ENCODE measurements around the gene SIGLEC7.
"Not testable (repeated sequence)": the region's sequence is repeated elsewhere in the genome, so short reads cannot be mapped to it uniquely, and the experiment has no call there.

SIGLEC7 gene

GRCh38 chr19:51164215-51164614, 22.1 kb downstream of the SIGLEC7 start:
- Mint-ChIP-seq H3K27ac (no peak overlapping the region), H3K9me3 (no peaks in the 10 kb centered on the region), H3K4me3 (no peak overlapping the region), H3K4me1 (peaks cover 41% of the 10 kb centered on the region), H3K36me3 (no peaks in the 10 kb centered on the region)
- ATAC-seq (no peak), DNase-seq (ENCODE audit: low spot score in 2 of 2) (no peak)

GRCh38 chr19:51166846-51167490, 24.9 kb downstream of the SIGLEC7 start:
- Mint-ChIP-seq H3K4me3 (peak overlapping the region; percentile 68), H3K4me1 (peaks cover 43% of the 10 kb centered on the region), H3K36me3 (no peaks in the 10 kb centered on the region), H3K27ac (peak overlapping the region; percentile 91), H3K9me3 (no peaks in the 10 kb centered on the region)
- peak; percentile 95 for ATAC-seq
- DNase-seq (ENCODE audit: low spot score in 2 of 2), result peak in 1 of 2 donors; percentile 60

- peak overlapping the region; percentile 91 for H3K27ac Mint-ChIP-seq
- H3K4me3 Mint-ChIP-seq, result peak overlapping the region; percentile 68
- H3K36me3 Mint-ChIP-seq, result no peaks in the 10 kb centered on the region
- peaks cover 43% of the 10 kb centered on the region for H3K4me1 Mint-ChIP-seq
- DNase-seq (ENCODE audit: low spot score in 2 of 2) (no peak), ATAC-seq (no peak)
- no peaks in the 10 kb centered on the region for H3K9me3 Mint-ChIP-seq
Observed at GRCh38 chr19:51168564-51169282, 26.6 kb downstream of the SIGLEC7 start.

GRCh38 chr19:51169283-51169918, 27.3 kb downstream of the SIGLEC7 start:
- DNase-seq (ENCODE audit: low spot score in 2 of 2), result peak; percentile 60 to 78
- H3K9me3 Mint-ChIP-seq, ATAC-seq, H3K36me3 Mint-ChIP-seq: not testable (repeated sequence)
- Mint-ChIP-seq H3K4me1 (peaks cover 39% of the 10 kb centered on the region), H3K27ac (peak overlapping the region; percentile 2), H3K4me3 (peak overlapping the region; percentile 68)

- H3K9me3 Mint-ChIP-seq, result no peaks in the 10 kb centered on the region
- no peak for ATAC-seq
Observed at GRCh38 chr19:51172223-51172622, 30.1 kb downstream of the SIGLEC7 start.

GRCh38 chr19:51173681-51174080, 31.6 kb downstream of the SIGLEC7 start:
- Mint-ChIP-seq H3K9me3 (no peaks in the 10 kb centered on the region), H3K27ac (no peak overlapping the region), H3K36me3 (no peaks in the 10 kb centered on the region), H3K4me1 (peaks cover 14% of the 10 kb centered on the region), H3K4me3 (no peak overlapping the region)
- ATAC-seq (no peak), DNase-seq (ENCODE audit: low spot score in 2 of 2) (no peak)

More at GRCh38 chr19:51172223-51172622, 30.1 kb downstream of the SIGLEC7 start:
- Mint-ChIP-seq H3K27ac (no peak overlapping the region), H3K4me1 (peaks cover 29% of the 10 kb centered on the region), H3K4me3 (no peak overlapping the region), H3K36me3 (no peaks in the 10 kb centered on the region)
- DNase-seq (ENCODE audit: low spot score in 2 of 2), result no peak

- no peak overlapping the region for H3K27ac Mint-ChIP-seq
- ATAC-seq, result no peak
- no peaks in the 10 kb centered on the region for H3K36me3 Mint-ChIP-seq
- peaks cover 9% of the 10 kb centered on the region for H3K4me1 Mint-ChIP-seq
- no peak for DNase-seq (ENCODE audit: low spot score in 2 of 2)
- no peak overlapping the region for H3K4me3 Mint-ChIP-seq
- no peaks in the 10 kb centered on the region for H3K9me3 Mint-ChIP-seq
Observed at GRCh38 chr19:51179256-51179655, 37.2 kb downstream of the SIGLEC7 start.

GRCh38 chr19:51181377-51181912, 39.3 kb downstream of the SIGLEC7 start:
- Mint-ChIP-seq H3K27ac (no peak overlapping the region), H3K4me1 (peaks cover 15% of the 10 kb centered on the region), H3K36me3 (no peaks in the 10 kb centered on the region), H3K9me3 (no peaks in the 10 kb centered on the region), H3K4me3 (no peak overlapping the region)
- DNase-seq (ENCODE audit: low spot score in 2 of 2) (no peak), ATAC-seq (no peak)

- Mint-ChIP-seq H3K4me3 (no peak overlapping the region), H3K27ac (no peak overlapping the region), H3K36me3 (no peaks in the 10 kb centered on the region), H3K4me1 (peaks cover 15% of the 10 kb centered on the region), H3K9me3 (no peaks in the 10 kb centered on the region)
- DNase-seq (ENCODE audit: low spot score in 2 of 2), result no peak
- ATAC-seq, result no peak
Observed at GRCh38 chr19:51181913-51182419, 39.9 kb downstream of the SIGLEC7 start.

- H3K36me3 Mint-ChIP-seq, result no peaks in the 10 kb centered on the region
- ATAC-seq (no peak), DNase-seq (ENCODE audit: low spot score in 2 of 2) (no peak)
- peaks cover 15% of the 10 kb centered on the region for H3K4me1 Mint-ChIP-seq
- no peak overlapping the region for H3K4me3 Mint-ChIP-seq
- no peaks in the 10 kb centered on the region for H3K9me3 Mint-ChIP-seq
- H3K27ac Mint-ChIP-seq, result peak overlapping the region; percentile 2
Observed at GRCh38 chr19:51183629-51184028, 41.5 kb downstream of the SIGLEC7 start.

GRCh38 chr19:51185069-51185867, 43.2 kb downstream of the SIGLEC7 start:
- Mint-ChIP-seq H3K9me3 (no peaks in the 10 kb centered on the region), H3K4me3 (no peak overlapping the region), H3K36me3 (no peaks in the 10 kb centered on the region), H3K4me1 (peaks cover 15% of the 10 kb centered on the region), H3K27ac (no peak overlapping the region)
- ATAC-seq (no peak), DNase-seq (ENCODE audit: low spot score in 2 of 2) (no peak)

- Mint-ChIP-seq H3K4me3 (no peak overlapping the region), H3K4me1 (peaks cover 15% of the 10 kb centered on the region), H3K9me3 (no peaks in the 10 kb centered on the region), H3K36me3 (no peaks in the 10 kb centered on the region), H3K27ac (no peak overlapping the region)
- DNase-seq (ENCODE audit: low spot score in 2 of 2) (no peak), ATAC-seq (no peak)
Observed at GRCh38 chr19:51185868-51186215, 43.7 kb downstream of the SIGLEC7 start.

- no peak for DNase-seq (ENCODE audit: low spot score in 2 of 2)
- no peak for ATAC-seq
- H3K4me3 Mint-ChIP-seq, result no peak overlapping the region
- no peak overlapping the region for H3K27ac Mint-ChIP-seq
- H3K9me3 Mint-ChIP-seq, result no peaks in the 10 kb centered on the region
- peaks cover 15% of the 10 kb centered on the region for H3K4me1 Mint-ChIP-seq
- H3K36me3 Mint-ChIP-seq, result no peaks in the 10 kb centered on the region
Observed at GRCh38 chr19:51186323-51186722, 44.2 kb downstream of the SIGLEC7 start.

GRCh38 chr19:51187395-51188226, 45.5 kb downstream of the SIGLEC7 start:
- Mint-ChIP-seq H3K27ac (no peak overlapping the region), H3K4me3 (no peak overlapping the region), H3K4me1 (peaks cover 15% of the 10 kb centered on the region), H3K9me3 (no peaks in the 10 kb centered on the region), H3K36me3 (no peaks in the 10 kb centered on the region)
- ATAC-seq (no peak), DNase-seq (ENCODE audit: low spot score in 2 of 2) (no peak)

Measured in stimulated activated effector memory CD8-positive, alpha-beta T cell treated with anti-CD3 and anti-CD28 coated beads, Interleukin-12 subunit alpha, Interleukin-12 subunit beta, amount 100 ng/mL, for 72 hours (primary cell).